ENCODE measurements around the gene FZD1. TPM values are rescaled to one million over a fixed set of nuclear protein-coding genes. Genes with fewer than 3 reads are reported as not detected.

FZD1 gene
- total RNA-seq, 3 donors from 2014 or later, result 11.0 to 36.1 (median 20.0) TPM

DNA sequence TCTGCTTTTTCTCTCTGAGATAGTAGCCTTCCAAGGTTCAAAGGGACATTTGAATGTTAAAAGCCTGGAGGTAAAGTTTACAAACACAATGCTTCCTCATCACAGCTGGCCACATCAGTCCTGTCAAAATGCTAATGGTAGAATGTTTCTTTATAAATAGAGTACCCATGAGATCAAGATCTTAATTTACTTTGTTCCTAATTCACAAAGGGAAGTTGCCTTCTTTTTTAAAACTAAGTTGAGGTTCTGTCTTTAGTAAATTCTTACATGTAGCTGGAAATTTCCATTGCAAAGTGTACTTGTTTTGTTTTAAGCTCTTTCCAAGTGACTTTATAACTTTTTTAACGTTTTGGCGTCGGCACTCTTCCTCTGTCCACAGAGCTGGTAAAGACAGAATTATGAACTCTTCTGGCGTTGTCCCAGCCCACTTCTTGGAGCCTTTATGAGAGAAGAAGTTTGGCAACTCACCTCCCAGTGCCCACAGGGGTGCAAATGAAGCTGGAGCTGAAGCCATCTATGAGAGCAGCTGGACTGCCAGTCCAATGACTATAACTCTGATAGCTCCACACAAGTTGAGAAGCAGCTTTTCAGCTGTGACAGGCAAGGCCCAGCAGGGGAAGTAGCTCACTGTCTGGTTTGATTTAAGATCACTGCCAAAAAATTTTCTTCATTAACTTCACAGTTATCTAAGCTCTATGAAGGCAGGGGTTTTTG lies 23.3 kb downstream of the FZD1 start:
- Histone ChIP-seq H3K27me3 (no peaks in the 10 kb centered on the region), H3K4me3 (no peak overlapping the region), H3K4me1 (no peaks in the 10 kb centered on the region), H3K9me3 (no peaks in the 10 kb centered on the region), H3K27ac (peak overlapping the region; percentile 45 to 57), H3K36me3 (no peaks in the 10 kb centered on the region)
- intact Hi-C loops (cut with DNase I; ENCODE audit: low total_unique reads), result no loop called here
- TF ChIP-seq POLR2AphosphoS5 (IDR thresholded peaks at IDR 0.05) (no peak), POLR2A (IDR thresholded peaks at IDR 0.05) (no peak), CTCF (IDR thresholded peaks at IDR 0.05) (no peak)
- DNase-seq (ENCODE audit: low spot score in 2 of 2), result peak in 1 of 2 donors; percentile 31

- intact Hi-C loops (cut with DNase I; ENCODE audit: low total_unique reads), result no loop called here
- no peak for DNase-seq (ENCODE audit: low spot score in 2 of 2)
- H3K9me3 ChIP-seq, result no peaks in the 10 kb centered on the region
- H3K4me1 ChIP-seq, result no peaks in the 10 kb centered on the region
- no peak overlapping the region for H3K4me3 ChIP-seq
- H3K36me3 ChIP-seq, result no peaks in the 10 kb centered on the region
- TF ChIP-seq POLR2A (IDR thresholded peaks at IDR 0.05), result no peak
- TF ChIP-seq CTCF (IDR thresholded peaks at IDR 0.05), result peak in 1 of 3 donors; percentile 14
- no peaks in the 10 kb centered on the region for H3K27me3 ChIP-seq
- H3K27ac ChIP-seq, result peak overlapping the region; percentile 45 to 57
These were observed 24.1 kb downstream of the FZD1 start for GRCh38 chr7:91288208-91288824.

GRCh38 chr7:91289633-91290254 lies 25.5 kb downstream of the FZD1 start:
- intact Hi-C loops (cut with DNase I; ENCODE audit: low total_unique reads), result no loop called here
- DNase-seq (ENCODE audit: low spot score in 2 of 2), result no peak
- H3K27me3 ChIP-seq, result no peaks in the 10 kb centered on the region
- H3K4me3 ChIP-seq, result no peak overlapping the region
- no peaks in the 10 kb centered on the region for H3K36me3 ChIP-seq
- H3K4me1 ChIP-seq, result no peaks in the 10 kb centered on the region
- peak overlapping the region; percentile 36 to 46 for H3K27ac ChIP-seq
- H3K9me3 ChIP-seq, result no peaks in the 10 kb centered on the region
- TF ChIP-seq POLR2A (IDR thresholded peaks at IDR 0.05) (no peak), CTCF (IDR thresholded peaks at IDR 0.05) (no peak), POLR2AphosphoS5 (IDR thresholded peaks at IDR 0.05) (no peak)

GRCh38 chr7:91291302-91291701 lies 27.1 kb downstream of the FZD1 start:
- TF ChIP-seq POLR2AphosphoS5 (IDR thresholded peaks at IDR 0.05) (no peak), CTCF (IDR thresholded peaks at IDR 0.05) (no peak), POLR2A (IDR thresholded peaks at IDR 0.05) (no peak)
- Histone ChIP-seq H3K36me3 (no peaks in the 10 kb centered on the region), H3K27ac (no peak overlapping the region), H3K4me1 (no peaks in the 10 kb centered on the region), H3K9me3 (no peaks in the 10 kb centered on the region), H3K27me3 (no peaks in the 10 kb centered on the region), H3K4me3 (no peak overlapping the region)
- no peak for DNase-seq (ENCODE audit: low spot score in 2 of 2)
- intact Hi-C loops (cut with DNase I; ENCODE audit: low total_unique reads), result no loop called here

- Histone ChIP-seq H3K27ac (no peak overlapping the region), H3K9me3 (no peaks in the 10 kb centered on the region), H3K36me3 (no peaks in the 10 kb centered on the region), H3K27me3 (no peaks in the 10 kb centered on the region), H3K4me3 (no peak overlapping the region), H3K4me1 (no peaks in the 10 kb centered on the region)
- no peak for TF ChIP-seq POLR2AphosphoS5 (IDR thresholded peaks at IDR 0.05)
- no peak for TF ChIP-seq POLR2A (IDR thresholded peaks at IDR 0.05)
- TF ChIP-seq CTCF (IDR thresholded peaks at IDR 0.05), result no peak
- DNase-seq (ENCODE audit: low spot score in 2 of 2), result no peak
- intact Hi-C loops (cut with DNase I; ENCODE audit: low total_unique reads), result no loop called here
These were observed 27.7 kb downstream of the FZD1 start for GRCh38 chr7:91291902-91292301.
